Esophagus squamous epithelium (tissue), 5 donors: Measurements from ENCODE around the gene RAPGEF1. TPM values are rescaled to one million over a fixed set of nuclear protein-coding genes. Genes with fewer than 3 reads are reported as not detected.

ENCODE experiments used
- DNase-seq: peaks from one replicate; lab custom pipeline; 2025; lab: John Stamatoyannopoulos, UW
- H3K27ac ChIP-seq, 4 donors: fragments of 200-600 bp; sonication (generic); one replicate each; pipeline ENCODE4 v1.5.1; 2016 to 2019; ENCODE audit warnings: mild to moderate bottlenecking in 1 of 4
- H3K27me3 ChIP-seq, 4 donors: fragments of 200-600 bp; sonication (generic); 1 replicate in 3 of 4; 2 replicates in 1 of 4; pipeline versions ENCODE4 v1.5.1 to v1.6.0; 2017 to 2021; ENCODE audit warnings: antibody characterized with exemption in 1 of 4
- H3K36me3 ChIP-seq, 3 donors: fragments of 200-600 bp; sonication (generic); one replicate each; pipeline ENCODE4 v1.5.1; 2016 to 2019
- H3K4me1 ChIP-seq, 3 donors: fragments of 200-600 bp; sonication (generic); one replicate each; pipeline ENCODE4 v1.5.1; 2017 to 2019
- H3K4me3 ChIP-seq, 4 donors: fragments of 200-600 bp; sonication (generic); 1 replicate in 3 of 4; 2 replicates in 1 of 4; pipeline ENCODE4 v1.5.1; 2016 to 2019; ENCODE audit warnings: mild to moderate bottlenecking in 2 of 4, moderate library complexity in 1 of 4
- H3K9me3 ChIP-seq, 3 donors: fragments of 200-600 bp; sonication (generic); one replicate each; pipeline ENCODE4 v1.5.1; 2016 to 2019
- CTCF ChIP-seq, 6 experiments: fragments of 450-650 bp in 4 of 6; fragments of 200-600 bp in 2 of 6; sonication (generic) in 2 of 6; IDR thresholded peaks; one replicate each; pipeline ENCODE4 v1.5.1; 2016 to 2019; ENCODE audit warnings: antibody characterized with exemption in 6 of 6, mild to moderate bottlenecking in 4 of 6, moderate library complexity in 4 of 6
- POLR2A ChIP-seq, 4 donors: fragments of 450-650 bp; IDR thresholded peaks; one replicate each; pipeline ENCODE4 v1.6.1; 2017; ENCODE audit warnings: antibody characterized with exemption in 4 of 4, mild to moderate bottlenecking in 4 of 4, moderate library complexity in 3 of 4
- WGBS, 2 donors: methylation state at CpG; one replicate each; pipeline ENCODE4 v1.1.5; 2018; 5-methylcytosine and 5-hydroxymethylcytosine counted together
- intact Hi-C: fragments of 100-400 bp; cut with DNase I; formaldehyde crosslinking; loops from one replicate; pipeline ENCODE4 v1.15.0; 2022
- total RNA-seq, 4 donors: library from RNA; depleted of rRNA; stranded (reverse); fragments of >200 nt; gene quantifications; one replicate each; pipeline ENCODE4 v1.1.0, GENCODE V29; 2016
- donor health status: DM: yes; HTN: yes; CAD: no.

RAPGEF1 gene
- total RNA-seq, 4 donors from 2014 or later = 12.2 to 40.4 (median 19.0) TPM

DNA sequence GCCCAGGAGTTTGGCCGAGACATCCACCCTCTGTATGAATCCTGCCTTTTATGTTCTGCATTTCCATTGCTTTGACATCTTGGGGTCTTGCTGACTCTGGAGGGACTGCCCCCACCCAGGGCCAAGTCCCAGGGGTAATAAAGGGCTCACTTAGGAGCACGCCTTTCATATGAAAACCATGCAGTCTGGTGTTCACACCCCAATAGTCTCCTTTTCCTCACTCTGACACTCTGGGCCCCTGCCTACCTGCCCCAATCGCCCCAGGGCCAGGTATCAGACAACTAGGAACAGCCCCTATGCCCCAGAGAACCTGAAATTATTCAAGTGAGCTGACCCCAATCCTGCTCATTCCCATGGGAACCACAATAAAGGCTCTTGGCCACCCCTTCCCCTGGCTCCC, 33.1 kb upstream of the RAPGEF1 start:
- TF ChIP-seq CTCF (IDR thresholded peaks at IDR 0.05) = no peak
- TF ChIP-seq POLR2A (IDR thresholded peaks at IDR 0.05) = no peak
- no peak overlapping the region for H3K4me3 ChIP-seq
- no peaks in the 10 kb centered on the region for H3K9me3 ChIP-seq
- H3K36me3 ChIP-seq = no peaks in the 10 kb centered on the region
- H3K27ac ChIP-seq = no peak overlapping the region
- intact Hi-C loops = no loop called here
- 55 to 56% methylated on average over 2 to 3 of the region's 3 CpGs for WGBS, 2 donors
- H3K27me3 ChIP-seq = peaks cover 0 to 68% (median 0%) of the 10 kb centered on the region in 4 donors
- DNase-seq = no peak
- no peaks in the 10 kb centered on the region for H3K4me1 ChIP-seq

DNA sequence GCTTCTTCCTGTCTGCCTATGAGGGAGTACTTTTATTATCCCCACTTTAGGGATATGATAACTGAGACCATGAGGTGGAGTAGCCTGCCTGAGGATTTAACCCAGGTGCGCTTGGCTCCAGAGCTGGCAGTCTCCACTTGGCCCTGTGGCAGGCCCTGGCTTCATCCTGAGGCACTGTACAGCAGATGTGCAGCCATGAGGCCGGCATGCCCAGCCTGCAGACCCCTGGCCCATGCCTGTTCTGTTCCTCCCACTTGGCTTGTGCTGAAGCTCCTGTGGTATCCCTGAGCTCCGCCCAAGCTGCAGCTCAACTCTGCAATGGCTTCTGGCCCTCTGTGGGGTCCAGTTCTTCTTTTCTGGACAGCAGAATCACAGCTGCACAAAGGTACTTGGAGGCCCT, 31.8 kb upstream of the RAPGEF1 start:
- Histone ChIP-seq H3K36me3 (no peaks in the 10 kb centered on the region), H3K4me1 (no peaks in the 10 kb centered on the region), H3K4me3 (no peak overlapping the region), H3K9me3 (no peaks in the 10 kb centered on the region), H3K27ac (no peak overlapping the region), H3K27me3 (peaks cover 0 to 66% (median 0%) of the 10 kb centered on the region in 4 donors)
- DNase-seq = no peak
- intact Hi-C loops = no loop called here
- TF ChIP-seq POLR2A (IDR thresholded peaks at IDR 0.05) = no peak
- no peak for TF ChIP-seq CTCF (IDR thresholded peaks at IDR 0.05)
- WGBS, 2 donors = 86 to 89% methylated on average over 1 to 3 of the region's 3 CpGs

DNA sequence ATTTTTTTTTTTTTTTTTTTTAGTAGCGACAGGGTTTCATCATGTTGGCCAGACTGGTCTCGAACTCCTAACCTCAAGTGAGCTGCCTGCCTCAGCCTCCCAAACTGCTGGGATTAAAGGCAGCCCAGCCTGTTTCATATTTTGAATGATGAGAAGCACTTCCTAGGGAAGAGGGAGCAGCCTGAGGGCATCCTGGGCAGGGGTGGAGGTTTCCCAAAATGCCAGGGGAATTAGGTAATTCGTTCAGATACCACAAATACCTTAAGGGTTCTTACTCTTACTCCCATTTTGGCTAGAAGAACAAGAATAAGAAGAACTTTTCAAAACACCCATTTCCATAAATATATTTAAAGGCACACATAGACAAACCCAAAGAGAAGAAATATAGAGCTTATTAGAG, 29.5 kb upstream of the RAPGEF1 start:
- no peak for DNase-seq
- H3K36me3 ChIP-seq = no peaks in the 10 kb centered on the region
- no peak overlapping the region for H3K4me3 ChIP-seq
- intact Hi-C loops = no loop called here
- H3K9me3 ChIP-seq = no peaks in the 10 kb centered on the region
- peaks cover 0 to 52% (median 0%) of the 10 kb centered on the region in 4 donors for H3K27me3 ChIP-seq
- H3K4me1 ChIP-seq = no peaks in the 10 kb centered on the region
- TF ChIP-seq CTCF (IDR thresholded peaks at IDR 0.05) (no peak), POLR2A (IDR thresholded peaks at IDR 0.05) (no peak)
- no peak overlapping the region for H3K27ac ChIP-seq
- WGBS, 2 donors = 45 to 60% methylated on average over 2 to 3 of the region's 3 CpGs

- H3K36me3 ChIP-seq = no peaks in the 10 kb centered on the region
- H3K27me3 ChIP-seq = peaks cover 0 to 43% (median 0%) of the 10 kb centered on the region in 4 donors
- TF ChIP-seq CTCF (IDR thresholded peaks at IDR 0.05) = no peak
- TF ChIP-seq POLR2A (IDR thresholded peaks at IDR 0.05) = no peak
- no peak for DNase-seq
- no peak overlapping the region for H3K27ac ChIP-seq
- peaks cover 0 to 7% (median 3%) of the 10 kb centered on the region in 3 donors for H3K4me1 ChIP-seq
- intact Hi-C loops = loop anchor here (5.0 kb wide), 1 partner anchor 488 kb away; no protein-coding TSS in a partner anchor
- WGBS, 2 donors = 68 to 82% methylated on average over 2 of the region's 2 CpGs
- H3K4me3 ChIP-seq = no peak overlapping the region
- H3K9me3 ChIP-seq = no peaks in the 10 kb centered on the region
These were observed 24.7 kb upstream of the RAPGEF1 start for GRCh38 chr9:131764568-131764967.

DNA sequence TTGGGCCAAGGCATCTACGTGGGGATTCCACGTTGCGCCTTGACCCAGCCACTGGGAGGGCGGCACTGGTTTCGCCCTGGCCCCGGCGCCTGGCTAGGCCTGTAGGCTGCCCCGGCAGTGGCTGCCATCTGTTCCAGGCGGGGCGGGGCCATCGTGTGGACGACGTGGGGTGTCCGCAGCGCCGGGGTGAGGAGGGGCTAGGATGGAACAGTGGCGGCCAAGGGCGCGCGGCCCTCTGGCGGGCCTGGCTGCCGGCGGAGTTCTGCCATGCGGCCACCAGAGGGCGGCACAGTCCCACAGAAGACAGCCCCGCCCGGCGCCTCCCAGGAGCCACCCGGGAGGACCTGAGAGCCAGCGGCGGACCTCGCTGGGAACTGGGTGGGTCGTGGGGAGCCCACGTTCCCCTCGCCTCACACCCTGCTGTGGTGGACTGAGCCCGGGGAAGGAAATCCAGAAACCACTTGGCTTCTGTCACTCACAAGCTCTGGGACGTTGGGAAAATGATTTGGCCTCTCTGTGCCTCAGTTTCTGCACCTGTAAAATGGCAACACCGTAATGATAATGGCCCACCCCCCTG, 22.6 kb upstream of the RAPGEF1 start:
- TF ChIP-seq POLR2A (IDR thresholded peaks at IDR 0.05) (no peak), CTCF (IDR thresholded peaks at IDR 0.05) (peak; percentile 89 to 96 (median 94))
- 14 to 49% methylated on average over 4 to 8 of the region's 38 CpGs for WGBS, 2 donors
- H3K9me3 ChIP-seq = no peaks in the 10 kb centered on the region
- H3K27ac ChIP-seq = no peak overlapping the region
- no peak overlapping the region for H3K4me3 ChIP-seq
- intact Hi-C loops = loop anchor here (5.0 kb wide), 1 partner anchor 490 kb away; no protein-coding TSS in a partner anchor
- H3K36me3 ChIP-seq = no peaks in the 10 kb centered on the region
- H3K4me1 ChIP-seq = peaks cover 0 to 18% (median 3%) of the 10 kb centered on the region in 3 donors
- DNase-seq = no peak
- peaks cover 0 to 46% (median 0%) of the 10 kb centered on the region in 4 donors for H3K27me3 ChIP-seq
